ENCODE results near the gene LCORL. TPM values are rescaled to one million over a fixed set of nuclear protein-coding genes. Genes with fewer than 3 reads are reported as not detected.

Gene LCORL
- polyA plus RNA-seq, 1 donor: 25.8 TPM

Other genes starting within 250 kb of the LCORL start
- gene FAM184B, start 240.1 kb downstream of the LCORL start, polyA plus RNA-seq: 0.04 TPM
- gene DCAF16, start 211.0 kb downstream of the LCORL start, polyA plus RNA-seq: 45.2 TPM
- gene NCAPG, start 210.8 kb downstream of the LCORL start, polyA plus RNA-seq: 11.3 TPM

Measured in large intestine (tissue), 1 donor.